Colonic mucosa (tissue), 4 donors: Measurements from ENCODE around the gene NXNL2. TPM values are rescaled to one million over a fixed set of nuclear protein-coding genes. Genes with fewer than 3 reads are reported as not detected.

Experiments used
- DNase-seq: peaks from one replicate; pipeline ENCODE4 v3.0.0-alpha.2; 2020
- H3K27ac ChIP-seq: fragments of 200-600 bp; one replicate; pipeline ENCODE4 v1.8.0; 2021
- H3K27me3 ChIP-seq: fragments of 200-600 bp; one replicate; pipeline ENCODE4 v1.8.0; 2021
- H3K36me3 ChIP-seq: fragments of 200-600 bp; one replicate; pipeline ENCODE4 v1.8.0; 2021
- H3K4me1 ChIP-seq: fragments of 200-600 bp; one replicate; pipeline ENCODE4 v1.8.0; 2021; ENCODE audit warnings: mild to moderate bottlenecking
- H3K4me3 ChIP-seq: fragments of 200-600 bp; one replicate; pipeline ENCODE4 v1.8.0; 2021
- H3K9ac ChIP-seq, 2 donors: one replicate each; pipeline ENCODE4 v1.7.0; 2013; ENCODE audit warnings: control low read depth in 2 of 2, low read depth in 2 of 2, low read length in 2 of 2
- H3K9me3 ChIP-seq: fragments of 200-600 bp; one replicate; pipeline ENCODE4 v1.8.0; 2021
- intact Hi-C: fragments of 100-400 bp; cut with DNase I; formaldehyde crosslinking; loops from one replicate; pipeline ENCODE4 v1.14.1; 2022
- total RNA-seq, 2 donors: library from RNA; stranded (reverse); fragmentation: NEBNext Ultra II Directional in 1 of 2; extraction: Animal tissue kit (Norgen Biotek cat#: 25700) in 1 of 2; gene quantifications; one replicate each; pipeline ENCODE4 v1.2.1, GENCODE V29; 2021
- TF ChIP-seq, protein P1 (sequence below): fragments of 200-600 bp; IDR thresholded peaks from one replicate; pipeline ENCODE4 v1.8.0; 2022; ENCODE audit warnings: antibody characterized with exemption, mild to moderate bottlenecking
- donor health status: healthy.
- donor health status: DM: no; HTN: no; CAD: no.
- donor health status: DM: no; HTN: no; CAD: no.

Gene NXNL2
- total RNA-seq, 2 donors from 2014 or later: not detected

DNA sequence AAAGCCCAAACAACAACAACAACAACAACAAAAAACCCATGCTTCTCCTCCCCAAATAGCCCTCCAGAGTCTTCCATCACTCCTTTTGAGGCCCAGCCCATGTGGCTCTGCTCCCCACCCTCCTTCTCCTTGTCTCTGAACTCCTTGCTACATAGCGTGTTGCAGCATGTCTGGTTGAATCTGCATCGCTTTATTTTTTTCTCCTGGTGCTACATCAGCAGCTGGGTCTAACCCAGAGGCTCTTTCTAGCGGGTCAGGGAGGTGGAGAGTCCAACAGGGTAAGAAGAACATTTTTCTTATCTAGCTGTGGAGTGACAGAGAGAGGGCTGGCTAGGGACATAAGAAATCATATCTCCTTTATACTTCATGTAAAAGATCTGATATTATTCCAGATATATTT, 18.4 kb downstream of the NXNL2 start:
- DNase-seq: no peak
- Histone ChIP-seq H3K36me3 (no peaks in the 10 kb centered on the region), H3K27me3 (no peaks in the 10 kb centered on the region), H3K27ac (no peak overlapping the region), H3K4me3 (no peak overlapping the region), H3K9ac (no peak overlapping the region), H3K9me3 (no peaks in the 10 kb centered on the region), H3K4me1 (no peaks in the 10 kb centered on the region)
- TF ChIP-seq, protein P1, sequence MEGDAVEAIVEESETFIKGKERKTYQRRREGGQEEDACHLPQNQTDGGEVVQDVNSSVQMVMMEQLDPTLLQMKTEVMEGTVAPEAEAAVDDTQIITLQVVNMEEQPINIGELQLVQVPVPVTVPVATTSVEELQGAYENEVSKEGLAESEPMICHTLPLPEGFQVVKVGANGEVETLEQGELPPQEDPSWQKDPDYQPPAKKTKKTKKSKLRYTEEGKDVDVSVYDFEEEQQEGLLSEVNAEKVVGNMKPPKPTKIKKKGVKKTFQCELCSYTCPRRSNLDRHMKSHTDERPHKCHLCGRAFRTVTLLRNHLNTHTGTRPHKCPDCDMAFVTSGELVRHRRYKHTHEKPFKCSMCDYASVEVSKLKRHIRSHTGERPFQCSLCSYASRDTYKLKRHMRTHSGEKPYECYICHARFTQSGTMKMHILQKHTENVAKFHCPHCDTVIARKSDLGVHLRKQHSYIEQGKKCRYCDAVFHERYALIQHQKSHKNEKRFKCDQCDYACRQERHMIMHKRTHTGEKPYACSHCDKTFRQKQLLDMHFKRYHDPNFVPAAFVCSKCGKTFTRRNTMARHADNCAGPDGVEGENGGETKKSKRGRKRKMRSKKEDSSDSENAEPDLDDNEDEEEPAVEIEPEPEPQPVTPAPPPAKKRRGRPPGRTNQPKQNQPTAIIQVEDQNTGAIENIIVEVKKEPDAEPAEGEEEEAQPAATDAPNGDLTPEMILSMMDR: no peak
- intact Hi-C loops: no loop called here

DNA sequence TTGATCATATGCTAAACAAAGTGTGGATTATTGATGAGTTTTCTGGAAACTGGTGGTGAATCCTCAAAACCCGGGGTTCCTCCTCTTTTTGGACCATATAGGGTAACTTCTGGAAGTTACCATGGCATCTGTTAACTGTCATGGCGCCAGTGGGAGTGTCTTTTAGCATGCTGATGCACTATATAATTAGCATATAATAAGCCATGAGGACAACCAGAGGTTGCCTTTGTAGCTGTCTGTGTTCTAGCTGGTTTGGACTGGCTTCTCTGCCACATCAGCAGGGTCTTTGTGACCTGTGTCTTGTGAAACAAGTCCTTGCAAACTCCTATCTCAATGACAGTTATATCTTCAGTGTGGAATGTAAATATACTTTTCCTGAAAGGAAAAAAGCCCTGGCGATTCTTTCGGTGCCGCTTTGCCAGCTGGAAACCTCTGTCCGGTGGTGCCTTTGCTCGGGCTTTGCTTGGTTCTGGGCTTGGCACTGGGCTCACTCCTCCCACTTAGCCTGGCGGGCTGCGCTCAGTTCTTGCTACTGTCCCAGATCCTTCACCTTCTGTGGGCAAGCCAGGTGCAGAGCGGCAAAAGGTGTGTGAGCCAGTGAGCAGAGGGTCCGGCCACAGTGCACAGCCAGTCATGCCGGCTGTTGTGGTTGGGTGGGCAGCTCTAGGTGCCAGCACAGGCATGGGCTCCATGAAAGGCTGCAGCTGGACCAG, 20.4 kb downstream of the NXNL2 start:
- Histone ChIP-seq H3K4me3 (no peak overlapping the region), H3K4me1 (no peaks in the 10 kb centered on the region), H3K9me3 (no peaks in the 10 kb centered on the region), H3K27ac (no peak overlapping the region), H3K27me3 (no peaks in the 10 kb centered on the region), H3K36me3 (no peaks in the 10 kb centered on the region), H3K9ac (no peak overlapping the region)
- intact Hi-C loops: no loop called here
- TF ChIP-seq, protein P1: no peak
- no peak for DNase-seq

DNA sequence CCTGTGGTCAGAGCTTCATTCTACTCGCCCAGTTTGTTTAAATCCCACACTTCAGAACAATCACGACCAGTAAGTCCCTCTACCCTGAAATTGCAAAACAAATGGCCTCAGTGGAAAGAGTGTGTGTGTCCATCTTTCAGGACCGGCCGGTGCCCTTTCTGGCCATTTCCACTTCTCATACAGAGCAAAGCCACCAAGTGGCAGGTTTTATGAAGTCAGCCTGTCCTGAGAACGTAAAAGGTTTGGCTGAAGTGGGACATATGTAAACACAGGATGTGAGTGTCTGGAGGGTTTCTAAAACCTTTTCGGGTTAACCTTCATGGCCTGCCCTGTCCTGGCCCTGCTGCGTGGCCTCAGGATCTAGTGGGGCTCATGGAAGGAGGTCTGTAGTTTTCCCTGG, 24.7 kb downstream of the NXNL2 start:
- intact Hi-C loops: no loop called here
- Histone ChIP-seq H3K4me3 (no peak overlapping the region), H3K27ac (no peak overlapping the region), H3K4me1 (no peaks in the 10 kb centered on the region), H3K36me3 (no peaks in the 10 kb centered on the region), H3K9ac (no peak overlapping the region), H3K27me3 (no peaks in the 10 kb centered on the region), H3K9me3 (no peaks in the 10 kb centered on the region)
- DNase-seq: no peak
- TF ChIP-seq, protein P1: no peak

DNA sequence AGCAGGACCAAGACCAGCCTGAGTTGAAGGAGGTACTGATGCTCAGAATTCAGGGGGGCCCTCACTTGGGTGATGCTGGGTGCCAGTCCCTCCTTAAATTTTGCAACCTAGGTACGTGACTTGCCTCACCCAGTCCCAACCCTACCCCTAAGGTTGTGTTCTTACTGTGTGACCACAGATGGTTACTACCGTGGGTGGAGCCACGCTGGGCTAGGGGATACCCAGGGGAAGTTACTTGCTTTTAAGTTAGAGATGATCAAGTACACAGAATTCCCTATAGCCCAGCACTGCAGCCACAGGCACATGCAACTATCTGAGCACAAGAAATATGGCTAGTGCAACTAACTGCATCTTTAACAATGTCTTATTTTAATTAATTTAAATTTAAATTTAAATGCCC, 32.9 kb downstream of the NXNL2 start:
- no peak for DNase-seq
- TF ChIP-seq, protein P1: no peak
- Histone ChIP-seq H3K36me3 (no peaks in the 10 kb centered on the region), H3K4me1 (no peaks in the 10 kb centered on the region), H3K4me3 (no peak overlapping the region), H3K27me3 (no peaks in the 10 kb centered on the region), H3K9me3 (no peaks in the 10 kb centered on the region), H3K27ac (no peak overlapping the region), H3K9ac (no peak overlapping the region)
- intact Hi-C loops: no loop called here

DNA sequence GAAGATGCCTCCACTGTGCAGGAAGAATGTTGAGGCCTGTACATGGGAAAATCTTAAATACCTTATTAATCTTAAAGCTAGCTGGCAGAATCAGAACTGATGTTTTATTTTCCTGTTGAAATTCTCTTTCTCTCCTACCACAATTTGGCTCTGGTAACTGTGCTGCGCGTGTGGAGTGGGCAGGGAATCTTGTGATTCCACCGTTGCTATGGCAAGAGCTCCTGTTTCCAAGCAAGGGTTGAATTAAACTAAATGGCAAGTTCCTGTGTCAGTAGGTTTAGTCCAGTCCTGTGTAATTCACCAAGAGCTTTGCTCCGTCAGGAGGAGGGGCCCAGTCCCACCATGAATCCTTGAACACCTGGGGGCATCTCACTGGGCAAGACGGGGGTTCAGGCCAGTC, 36.4 kb downstream of the NXNL2 start:
- no peaks in the 10 kb centered on the region for H3K4me1 ChIP-seq
- no peak overlapping the region for H3K9ac ChIP-seq
- H3K4me3 ChIP-seq: no peak overlapping the region
- TF ChIP-seq, protein P1: no peak
- no peaks in the 10 kb centered on the region for H3K9me3 ChIP-seq
- no peak for DNase-seq
- H3K27ac ChIP-seq: no peak overlapping the region
- H3K36me3 ChIP-seq: no peaks in the 10 kb centered on the region
- intact Hi-C loops: loop anchor here (10.0 kb wide), 2 partner anchors 177 to 257 kb away; no protein-coding TSS in a partner anchor
- no peaks in the 10 kb centered on the region for H3K27me3 ChIP-seq
